ENCODE data around the gene ADGRD1.

ADGRD1 gene

GRCh38 chr12:131139363-131140068 is 185.8 kb downstream of the ADGRD1 start:
- peak; percentile 44 for DNase-seq

GRCh38 chr12:131140069-131140435 is 186.3 kb downstream of the ADGRD1 start:
- peak; percentile 28 for DNase-seq

GRCh38 chr12:131140697-131141096 is 187.0 kb downstream of the ADGRD1 start:
- peak; percentile 41 for DNase-seq

- peak; percentile 30 for DNase-seq
These were observed 187.8 kb downstream of the ADGRD1 start for GRCh38 chr12:131141514-131141913.

GRCh38 chr12:131142891-131143657 is 189.4 kb downstream of the ADGRD1 start:
- DNase-seq = peak; percentile 46

- DNase-seq = no peak
These were observed 192.5 kb downstream of the ADGRD1 start for GRCh38 chr12:131146173-131146675.

- DNase-seq = no peak
These were observed 193.6 kb downstream of the ADGRD1 start for GRCh38 chr12:131147293-131147692.

GRCh38 chr12:131147894-131148293 is 194.2 kb downstream of the ADGRD1 start:
- peak; percentile 4 for DNase-seq

- DNase-seq = peak; percentile 33
These were observed 198.0 kb downstream of the ADGRD1 start for GRCh38 chr12:131151558-131152345.

GRCh38 chr12:131152587-131152986 is 198.9 kb downstream of the ADGRD1 start:
- peak; percentile 2 for DNase-seq

- DNase-seq = peak; percentile 53
These were observed 199.3 kb downstream of the ADGRD1 start for GRCh38 chr12:131153016-131153415.

- DNase-seq = peak; percentile 19
These were observed 200.2 kb downstream of the ADGRD1 start for GRCh38 chr12:131153956-131154355.

- DNase-seq = peak; percentile 33
These were observed 201.4 kb downstream of the ADGRD1 start for GRCh38 chr12:131155131-131155530.

GRCh38 chr12:131157743-131158142 is 204.0 kb downstream of the ADGRD1 start:
- DNase-seq = peak; percentile 39

GRCh38 chr12:131159660-131160059 is 206.0 kb downstream of the ADGRD1 start:
- DNase-seq = no peak

- DNase-seq = no peak
These were observed 208.4 kb downstream of the ADGRD1 start for GRCh38 chr12:131162113-131162512.

GRCh38 chr12:131163189-131163738 is 209.6 kb downstream of the ADGRD1 start:
- DNase-seq = no peak

- DNase-seq = no peak
These were observed 210.6 kb downstream of the ADGRD1 start for GRCh38 chr12:131164096-131164872.

- no peak for DNase-seq
These were observed 213.0 kb downstream of the ADGRD1 start for GRCh38 chr12:131166717-131167116.

- no peak for DNase-seq
These were observed 213.6 kb downstream of the ADGRD1 start for GRCh38 chr12:131167334-131167733.

GRCh38 chr12:131171029-131171428 is 217.3 kb downstream of the ADGRD1 start:
- no peak for DNase-seq

GRCh38 chr12:131174901-131175300 is 221.2 kb downstream of the ADGRD1 start:
- DNase-seq = no peak

Data from activated effector memory CD4-positive, alpha-beta T cell treated with anti-CD3 and anti-CD28 coated beads, Interleukin-2, amount 50 U/mL, for 16 hours (primary cell).